Esophagus muscularis mucosa (tissue), 4 donors: Measurements from ENCODE around the gene ARMC9.

Experiments used
- EP300 ChIP-seq: sonication (generic); formaldehyde crosslinking; IDR thresholded peaks from one replicate; pipeline ENCODE4 v1.6.1; 2017; ENCODE audit warnings: antibody characterized with exemption
- POLR2A ChIP-seq: fragments of 450-650 bp; IDR thresholded peaks from one replicate; pipeline ENCODE4 v1.6.1; 2017; ENCODE audit warnings: antibody characterized with exemption, moderate library complexity, mild to moderate bottlenecking, low read depth
- POLR2AphosphoS5 ChIP-seq, 2 donors: sonication (generic); formaldehyde crosslinking; IDR thresholded peaks; one replicate each; pipeline ENCODE4 v1.6.1; 2017; ENCODE audit warnings: antibody characterized with exemption in 2 of 2
- TF ChIP-seq, protein P1 (sequence below), 3 experiments: fragments of 200-600 bp in 2 of 3; fragments of 450-650 bp in 1 of 3; sonication (generic) in 2 of 3; IDR thresholded peaks; one replicate each; pipeline ENCODE4 v1.5.1; 2017 to 2019; ENCODE audit warnings: antibody characterized with exemption in 3 of 3, mild to moderate bottlenecking in 2 of 3, moderate library complexity in 1 of 3

DNA sequence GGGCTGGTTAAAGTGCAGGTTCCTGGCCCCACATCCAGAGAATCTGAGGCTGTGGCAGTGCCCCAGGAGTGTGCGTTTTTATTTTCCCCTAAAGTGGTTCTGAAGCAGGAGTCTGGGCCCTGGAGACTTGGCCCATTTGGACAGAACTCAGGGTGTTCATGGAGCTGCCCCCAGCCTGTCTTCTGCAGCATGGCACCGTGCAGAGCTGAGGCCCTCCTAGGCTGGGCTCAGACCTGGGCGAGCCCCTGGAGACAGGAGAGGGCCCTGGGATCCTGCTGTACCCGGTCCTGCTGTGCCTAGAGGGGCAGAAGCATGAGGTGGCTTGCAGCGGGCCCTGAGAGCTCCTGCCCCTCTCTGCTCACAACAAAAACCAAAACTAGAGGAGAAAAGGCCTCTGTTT, 138.3 kb downstream of the ARMC9 start:
- TF ChIP-seq POLR2AphosphoS5 (IDR thresholded peaks at IDR 0.05) (no peak), POLR2A (no peak), EP300 (no peak)
- TF ChIP-seq, protein P1, sequence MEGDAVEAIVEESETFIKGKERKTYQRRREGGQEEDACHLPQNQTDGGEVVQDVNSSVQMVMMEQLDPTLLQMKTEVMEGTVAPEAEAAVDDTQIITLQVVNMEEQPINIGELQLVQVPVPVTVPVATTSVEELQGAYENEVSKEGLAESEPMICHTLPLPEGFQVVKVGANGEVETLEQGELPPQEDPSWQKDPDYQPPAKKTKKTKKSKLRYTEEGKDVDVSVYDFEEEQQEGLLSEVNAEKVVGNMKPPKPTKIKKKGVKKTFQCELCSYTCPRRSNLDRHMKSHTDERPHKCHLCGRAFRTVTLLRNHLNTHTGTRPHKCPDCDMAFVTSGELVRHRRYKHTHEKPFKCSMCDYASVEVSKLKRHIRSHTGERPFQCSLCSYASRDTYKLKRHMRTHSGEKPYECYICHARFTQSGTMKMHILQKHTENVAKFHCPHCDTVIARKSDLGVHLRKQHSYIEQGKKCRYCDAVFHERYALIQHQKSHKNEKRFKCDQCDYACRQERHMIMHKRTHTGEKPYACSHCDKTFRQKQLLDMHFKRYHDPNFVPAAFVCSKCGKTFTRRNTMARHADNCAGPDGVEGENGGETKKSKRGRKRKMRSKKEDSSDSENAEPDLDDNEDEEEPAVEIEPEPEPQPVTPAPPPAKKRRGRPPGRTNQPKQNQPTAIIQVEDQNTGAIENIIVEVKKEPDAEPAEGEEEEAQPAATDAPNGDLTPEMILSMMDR (IDR thresholded peaks at IDR 0.05): no peak
